Stimulated activated CD8-positive, alpha-beta memory T cell treated with anti-CD3 and anti-CD28 coated beads, Interleukin-15, amount 100 ng/mL, for 1 hour (primary cell): ENCODE results near the gene CYB561A3.

ENCODE experiments used
- DNase-seq: peaks from one replicate; pipeline ENCODE4 v3.0.0-alpha.2; 2020; ENCODE audit warnings: low read depth

Gene CYB561A3

DNA sequence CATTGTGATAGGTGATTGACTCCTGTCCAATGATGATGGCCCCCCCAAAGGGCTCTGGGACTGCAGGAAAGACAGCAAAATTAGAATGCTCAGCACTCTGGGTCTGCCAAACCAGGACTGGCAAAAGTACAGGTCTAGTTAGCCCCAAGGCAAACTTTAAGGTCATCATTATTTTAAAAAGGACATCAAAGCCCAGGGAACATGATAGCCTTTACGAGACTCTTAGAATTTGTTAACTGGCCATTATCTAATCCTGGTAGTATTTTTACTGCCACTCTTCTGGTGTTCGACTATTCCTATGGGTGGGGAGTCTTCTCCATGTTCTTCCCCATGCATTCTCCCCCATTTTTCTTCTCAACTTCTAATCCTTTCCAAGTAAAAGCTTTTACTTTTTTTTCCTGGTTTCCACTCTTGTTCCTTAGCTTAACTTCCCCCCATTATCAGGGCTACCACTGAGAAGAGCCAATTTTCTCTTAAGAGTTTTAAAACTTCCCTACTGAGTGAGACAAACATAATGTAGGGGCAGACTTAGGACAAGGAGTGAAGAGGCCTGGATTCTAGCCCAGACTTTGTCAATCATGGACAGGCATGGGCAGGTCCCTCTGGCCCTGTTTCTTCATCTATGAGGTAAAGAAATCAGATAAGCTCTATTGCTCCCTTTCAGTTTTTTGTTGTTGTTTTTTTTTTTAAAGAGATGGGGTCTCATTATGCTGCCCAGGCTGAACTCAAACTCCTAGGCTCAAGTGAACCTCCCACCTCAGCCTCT, 35.9 kb downstream of the CYB561A3 start:
- no peak for DNase-seq

GRCh38 chr11:61315260-61315659, 46.4 kb downstream of the CYB561A3 start:
- DNase-seq: no peak

DNA sequence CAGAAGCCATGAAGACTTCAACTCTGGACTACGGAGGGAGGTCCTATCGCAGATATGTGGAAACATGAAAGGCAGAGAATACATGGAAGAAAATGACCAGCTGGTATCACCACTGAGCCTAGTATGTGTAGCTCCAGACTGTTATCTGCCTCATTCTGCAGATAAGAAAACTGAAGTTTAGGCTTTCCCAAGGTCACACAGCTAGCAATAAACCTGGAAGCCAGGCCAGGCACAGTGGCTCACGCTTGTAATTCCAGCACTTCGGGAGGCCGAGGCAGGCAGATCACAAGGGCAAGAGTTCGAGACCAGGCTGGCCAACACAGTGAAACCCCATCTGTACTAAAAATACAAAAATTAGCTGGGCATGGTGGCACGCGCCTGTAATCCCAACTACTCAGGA, 50.9 kb downstream of the CYB561A3 start:
- DNase-seq: no peak

DNA sequence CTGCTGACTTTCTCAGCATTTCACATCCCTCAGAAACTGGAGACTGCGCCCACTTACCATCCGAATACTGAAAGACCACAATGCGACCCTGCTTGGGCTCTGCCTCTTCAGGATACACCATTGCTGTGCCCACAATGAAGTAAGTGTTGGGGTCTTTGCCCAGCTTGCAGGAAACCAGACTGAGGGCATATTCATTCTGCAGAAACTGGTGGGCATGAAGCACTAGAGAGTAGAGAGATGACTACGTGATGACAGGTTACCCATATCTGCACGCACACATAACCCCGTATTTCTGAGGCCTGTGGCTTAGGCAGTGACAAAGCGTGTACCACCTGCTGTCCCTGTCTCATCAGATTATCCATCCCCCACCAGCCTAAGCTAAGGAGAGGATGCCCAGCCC, 51.9 kb downstream of the CYB561A3 start:
- no peak for DNase-seq

DNA sequence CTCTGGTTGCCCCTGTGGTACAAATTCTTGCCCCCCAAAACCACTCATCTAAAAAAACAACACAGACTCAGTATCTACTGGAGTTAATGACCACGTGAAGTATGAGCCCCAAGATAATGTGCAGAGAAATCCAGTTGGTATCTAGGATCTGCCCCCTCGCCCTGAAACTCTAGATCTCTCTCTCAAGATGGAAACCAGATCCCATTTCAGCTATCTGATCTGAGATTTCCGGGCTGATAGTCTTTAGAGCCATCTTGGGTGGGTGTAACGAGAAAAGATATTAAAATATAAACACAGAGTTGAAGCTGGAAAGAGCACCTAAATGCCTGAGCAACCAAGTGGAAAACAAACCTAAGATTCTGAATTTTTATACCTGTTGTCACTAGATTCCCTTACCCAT, 52.5 kb downstream of the CYB561A3 start:
- DNase-seq: no peak

DNA sequence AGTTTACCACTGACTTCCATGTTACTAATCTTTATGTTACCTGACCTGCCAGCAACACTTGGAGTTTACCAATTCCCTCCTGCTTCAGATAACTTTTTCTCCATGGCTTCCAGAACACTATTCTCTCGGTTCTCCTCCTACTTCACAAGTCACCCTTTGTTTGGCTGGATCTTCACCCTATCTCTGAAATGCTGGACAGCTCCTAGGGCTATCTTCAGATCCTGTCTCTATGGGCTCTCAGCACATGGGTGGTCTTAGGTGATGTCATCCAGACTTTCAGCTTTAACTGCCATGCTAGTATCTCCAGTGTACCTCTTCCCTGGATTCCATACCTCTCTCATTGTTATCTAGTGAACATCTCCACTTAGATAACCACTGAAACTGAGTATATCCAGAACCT, 54.3 kb downstream of the CYB561A3 start:
- DNase-seq: no peak

DNA sequence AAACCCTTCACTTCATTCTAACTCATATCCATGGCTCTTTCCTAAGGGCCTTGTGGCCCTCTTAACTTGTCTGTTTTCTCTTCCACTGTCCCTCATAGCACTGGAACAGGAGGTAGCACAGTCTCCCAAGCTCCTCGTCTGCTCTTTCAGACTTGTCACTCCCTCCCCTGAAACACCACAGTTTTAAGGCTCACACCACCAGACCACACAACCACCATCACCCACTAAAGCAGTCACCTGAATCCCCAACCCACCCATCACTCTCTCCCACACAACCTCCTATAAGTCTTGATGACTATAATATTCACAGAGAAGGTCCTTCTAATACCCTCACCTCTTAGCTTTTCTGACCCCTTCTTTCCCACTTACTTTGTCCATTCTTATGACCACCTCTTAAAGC, 55.5 kb downstream of the CYB561A3 start:
- no peak for DNase-seq

GRCh38 chr11:61305417-61305816, 56.3 kb downstream of the CYB561A3 start:
- no peak for DNase-seq

DNA sequence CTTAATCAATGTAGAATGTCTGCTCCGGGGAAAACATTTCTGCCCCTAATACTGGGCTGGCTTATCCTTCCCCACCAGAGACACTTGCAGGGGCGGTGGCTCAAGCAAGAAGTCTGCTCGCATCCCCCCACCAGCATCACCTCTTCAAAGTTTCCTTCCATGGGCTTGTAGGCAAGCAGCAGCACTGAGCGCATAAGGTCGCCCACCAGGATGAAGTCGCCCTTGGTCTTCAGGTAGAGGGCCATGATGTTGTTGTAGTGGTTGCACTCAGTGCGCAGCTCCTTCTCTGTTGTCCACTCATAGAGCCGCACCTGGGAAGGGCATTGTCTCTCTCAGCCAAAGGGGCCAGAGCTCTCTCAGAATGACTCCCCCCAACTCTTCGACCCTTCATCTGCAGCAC, 58.0 kb downstream of the CYB561A3 start:
- DNase-seq: no peak

DNA sequence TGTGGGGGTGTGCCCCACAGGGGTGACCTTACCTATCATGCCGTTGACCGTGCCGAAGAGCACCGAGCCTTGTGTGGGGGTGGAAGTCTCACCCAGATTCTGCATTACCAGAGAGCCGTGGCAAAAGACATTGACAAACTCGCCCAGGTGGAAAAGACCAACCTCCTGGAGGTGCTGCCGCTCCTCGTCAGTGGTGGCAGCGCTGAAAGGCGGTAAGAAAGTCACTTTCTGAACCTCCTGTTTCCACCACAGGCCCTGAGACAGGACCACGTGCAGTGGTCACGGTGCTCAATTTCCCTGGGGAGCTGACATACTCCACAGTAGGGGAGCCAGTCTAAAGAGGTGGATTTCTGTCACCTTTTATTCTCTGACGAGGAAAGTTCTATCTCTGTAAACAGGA, 59.1 kb downstream of the CYB561A3 start:
- no peak for DNase-seq
